ENCODE measurements around the gene ACKR4. TPM values are rescaled to one million over a fixed set of nuclear protein-coding genes. Genes with fewer than 3 reads are reported as not detected.
A peak's percentile ranks its signal among the peaks of the same experiment; 100 is the strongest.

The ACKR4 gene
- polyA plus RNA-seq, 1 of the 3 experiments (the other 2 are of a cell fraction), result 0.10 TPM

GRCh38 chr3:132569153-132569552 is 27.9 kb upstream of the ACKR4 start:
- ChIA-PET CTCF (interaction anchor here (1.4 to 1.5 kb wide), 2 partner anchors 14 to 16 kb away, joined by 3 read pairs; no protein-coding TSS in a partner anchor), POLR2A (no interaction called here)
- Histone ChIP-seq H3K4me2 (no peak overlapping the region), H3F3A (replicated peaks; ENCODE audit: insufficient read depth) (peaks cover 4% of the 10 kb centered on the region), H3K9me2 (no peaks in the 10 kb centered on the region), H2AFZ (ENCODE audit: low read depth) (no peak overlapping the region), H3K79me2 (ENCODE audit: insufficient read depth) (no peaks in the 10 kb centered on the region), H3K9ac (no peak overlapping the region), H3K4me1 (ENCODE audit: control insufficient read depth in 1 of 2, insufficient read depth in 2 of 2, low read depth in 1 of 2, low read length in 1 of 2) (peaks cover 0 to 3% of the 10 kb centered on the region in 2 experiments; a peak in 1 of 4 replicates), H3K9me3 (no peaks in the 10 kb centered on the region), H3K27me3 (ENCODE audit: insufficient read depth) (no peaks in the 10 kb centered on the region), H3K4me3 (ENCODE audit: low read depth in 2 of 2, low read length in 1 of 2) (no peak overlapping the region), H4K20me1 (ENCODE audit: insufficient read depth) (no peaks in the 10 kb centered on the region), H3K27ac (ENCODE audit: low read depth in 2 of 2, low read length in 1 of 2) (peak overlapping the region in 1 of 2 experiments; percentile 29; a peak in 1 of 4 replicates), H3K36me3 (replicated peaks in 1 of 2; ENCODE audit: control insufficient read depth in 1 of 2, insufficient read depth in 2 of 2, low read length in 1 of 2) (peaks cover 0 to 14% of the 10 kb centered on the region in 2 experiments)
- 66% methylated on average over 2 of the region's 2 CpGs for WGBS (ENCODE audit: low lambda C conversion rate)
- no peak for TF ChIP-seq GATA2 (CRISPR knock-in tag; IDR thresholded peaks at IDR 0.05)
- TF ChIP-seq, protein P1, sequence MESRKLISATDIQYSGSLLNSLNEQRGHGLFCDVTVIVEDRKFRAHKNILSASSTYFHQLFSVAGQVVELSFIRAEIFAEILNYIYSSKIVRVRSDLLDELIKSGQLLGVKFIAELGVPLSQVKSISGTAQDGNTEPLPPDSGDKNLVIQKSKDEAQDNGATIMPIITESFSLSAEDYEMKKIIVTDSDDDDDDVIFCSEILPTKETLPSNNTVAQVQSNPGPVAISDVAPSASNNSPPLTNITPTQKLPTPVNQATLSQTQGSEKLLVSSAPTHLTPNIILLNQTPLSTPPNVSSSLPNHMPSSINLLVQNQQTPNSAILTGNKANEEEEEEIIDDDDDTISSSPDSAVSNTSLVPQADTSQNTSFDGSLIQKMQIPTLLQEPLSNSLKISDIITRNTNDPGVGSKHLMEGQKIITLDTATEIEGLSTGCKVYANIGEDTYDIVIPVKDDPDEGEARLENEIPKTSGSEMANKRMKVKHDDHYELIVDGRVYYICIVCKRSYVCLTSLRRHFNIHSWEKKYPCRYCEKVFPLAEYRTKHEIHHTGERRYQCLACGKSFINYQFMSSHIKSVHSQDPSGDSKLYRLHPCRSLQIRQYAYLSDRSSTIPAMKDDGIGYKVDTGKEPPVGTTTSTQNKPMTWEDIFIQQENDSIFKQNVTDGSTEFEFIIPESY (IDR thresholded peaks at IDR 0.05; ENCODE audit: borderline replicate concordance, low read depth), result no peak
- no peak for TF ChIP-seq SMC3 (IDR thresholded peaks at IDR 0.05; ENCODE audit: low read depth, low read length)
- TF ChIP-seq JUND (IDR thresholded peaks at IDR 0.05), result no peak
- DNase-seq, result no peak

DNA sequence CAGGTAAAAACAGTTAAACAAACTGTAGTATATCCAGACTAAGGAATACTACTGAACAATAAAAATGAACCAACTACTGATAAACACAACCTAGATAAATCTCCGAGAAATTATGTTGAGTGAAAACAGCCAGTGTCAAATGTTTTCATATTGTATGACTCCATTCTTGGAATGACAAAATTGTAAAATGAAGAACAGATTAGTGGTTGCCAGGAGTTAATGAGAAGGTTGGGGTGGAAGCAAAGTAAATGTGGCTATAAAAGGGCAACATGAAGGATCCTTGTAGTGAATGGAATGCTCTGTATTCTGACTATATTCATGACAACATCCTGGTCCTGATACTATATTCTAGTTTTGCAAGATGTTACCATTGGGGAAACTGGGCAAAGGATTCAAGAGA is 27.5 kb upstream of the ACKR4 start:
- Histone ChIP-seq H3K9me2 (no peaks in the 10 kb centered on the region), H3K4me3 (ENCODE audit: low read depth in 2 of 2, low read length in 1 of 2) (no peak overlapping the region), H3K79me2 (ENCODE audit: insufficient read depth) (no peaks in the 10 kb centered on the region), H3K36me3 (replicated peaks in 1 of 2; ENCODE audit: control insufficient read depth in 1 of 2, insufficient read depth in 2 of 2, low read length in 1 of 2) (peaks cover 0 to 18% of the 10 kb centered on the region in 2 experiments), H4K20me1 (ENCODE audit: insufficient read depth) (no peaks in the 10 kb centered on the region), H3K9me3 (no peaks in the 10 kb centered on the region), H3F3A (replicated peaks; ENCODE audit: insufficient read depth) (peaks cover 4% of the 10 kb centered on the region), H3K27ac (ENCODE audit: low read depth in 2 of 2, low read length in 1 of 2) (peak overlapping the region in 1 of 2 experiments; percentile 29; a peak in 1 of 4 replicates), H3K4me1 (ENCODE audit: control insufficient read depth in 1 of 2, insufficient read depth in 2 of 2, low read depth in 1 of 2, low read length in 1 of 2) (peaks cover 0 to 4% of the 10 kb centered on the region in 2 experiments; a peak in 1 of 4 replicates), H3K27me3 (ENCODE audit: insufficient read depth) (no peaks in the 10 kb centered on the region), H3K4me2 (no peak overlapping the region), H3K9ac (no peak overlapping the region), H2AFZ (ENCODE audit: low read depth) (no peak overlapping the region)
- ChIA-PET CTCF (interaction anchor here (1.5 to 1.7 kb wide), 2 partner anchors 14 to 73 kb away, joined by 3 to 5 read pairs; no protein-coding TSS in a partner anchor), POLR2A (no interaction called here)
- 86% methylated on average over 1 of the region's 1 CpG for WGBS (ENCODE audit: low lambda C conversion rate)
- no peak for DNase-seq
- no peak for TF ChIP-seq TEAD4 (IDR thresholded peaks at IDR 0.05; ENCODE audit: borderline replicate concordance, insufficient read depth)
- no peak for TF ChIP-seq REST (IDR thresholded peaks at IDR 0.05; ENCODE audit: low read depth, low read length)
- no peak for TF ChIP-seq MEF2A (IDR thresholded peaks at IDR 0.05; ENCODE audit: borderline replicate concordance, low read depth)
- no peak for TF ChIP-seq CHD2 (IDR thresholded peaks at IDR 0.05; ENCODE audit: low read length, partially characterized antibody)
- no peak for TF ChIP-seq TAF1 (IDR thresholded peaks at IDR 0.05; ENCODE audit: borderline replicate concordance, low read depth, low read length)
- TF ChIP-seq NFIC (IDR thresholded peaks at IDR 0.05; ENCODE audit: borderline replicate concordance), result no peak
- TF ChIP-seq FOXJ3 (CRISPR knock-in tag; IDR thresholded peaks at IDR 0.05), result no peak
- no peak for TF ChIP-seq JUND (IDR thresholded peaks at IDR 0.05)
- TF ChIP-seq FOSL2 (IDR thresholded peaks at IDR 0.05; ENCODE audit: borderline replicate concordance, low read depth), result no peak
- TF ChIP-seq GATA2 (CRISPR knock-in tag; IDR thresholded peaks at IDR 0.05), result no peak
- TF ChIP-seq SMC3 (IDR thresholded peaks at IDR 0.05; ENCODE audit: low read depth, low read length), result no peak
- TF ChIP-seq YY1 (IDR thresholded peaks at IDR 0.05; ENCODE audit: low read depth), result no peak
- TF ChIP-seq, protein P2, sequence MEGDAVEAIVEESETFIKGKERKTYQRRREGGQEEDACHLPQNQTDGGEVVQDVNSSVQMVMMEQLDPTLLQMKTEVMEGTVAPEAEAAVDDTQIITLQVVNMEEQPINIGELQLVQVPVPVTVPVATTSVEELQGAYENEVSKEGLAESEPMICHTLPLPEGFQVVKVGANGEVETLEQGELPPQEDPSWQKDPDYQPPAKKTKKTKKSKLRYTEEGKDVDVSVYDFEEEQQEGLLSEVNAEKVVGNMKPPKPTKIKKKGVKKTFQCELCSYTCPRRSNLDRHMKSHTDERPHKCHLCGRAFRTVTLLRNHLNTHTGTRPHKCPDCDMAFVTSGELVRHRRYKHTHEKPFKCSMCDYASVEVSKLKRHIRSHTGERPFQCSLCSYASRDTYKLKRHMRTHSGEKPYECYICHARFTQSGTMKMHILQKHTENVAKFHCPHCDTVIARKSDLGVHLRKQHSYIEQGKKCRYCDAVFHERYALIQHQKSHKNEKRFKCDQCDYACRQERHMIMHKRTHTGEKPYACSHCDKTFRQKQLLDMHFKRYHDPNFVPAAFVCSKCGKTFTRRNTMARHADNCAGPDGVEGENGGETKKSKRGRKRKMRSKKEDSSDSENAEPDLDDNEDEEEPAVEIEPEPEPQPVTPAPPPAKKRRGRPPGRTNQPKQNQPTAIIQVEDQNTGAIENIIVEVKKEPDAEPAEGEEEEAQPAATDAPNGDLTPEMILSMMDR (IDR thresholded peaks at IDR 0.05), result no peak
- TF ChIP-seq, protein P3, sequence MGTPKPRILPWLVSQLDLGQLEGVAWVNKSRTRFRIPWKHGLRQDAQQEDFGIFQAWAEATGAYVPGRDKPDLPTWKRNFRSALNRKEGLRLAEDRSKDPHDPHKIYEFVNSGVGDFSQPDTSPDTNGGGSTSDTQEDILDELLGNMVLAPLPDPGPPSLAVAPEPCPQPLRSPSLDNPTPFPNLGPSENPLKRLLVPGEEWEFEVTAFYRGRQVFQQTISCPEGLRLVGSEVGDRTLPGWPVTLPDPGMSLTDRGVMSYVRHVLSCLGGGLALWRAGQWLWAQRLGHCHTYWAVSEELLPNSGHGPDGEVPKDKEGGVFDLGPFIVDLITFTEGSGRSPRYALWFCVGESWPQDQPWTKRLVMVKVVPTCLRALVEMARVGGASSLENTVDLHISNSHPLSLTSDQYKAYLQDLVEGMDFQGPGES (IDR thresholded peaks at IDR 0.05; ENCODE audit: low read depth, low read length), result no peak
- TF ChIP-seq, protein P4, sequence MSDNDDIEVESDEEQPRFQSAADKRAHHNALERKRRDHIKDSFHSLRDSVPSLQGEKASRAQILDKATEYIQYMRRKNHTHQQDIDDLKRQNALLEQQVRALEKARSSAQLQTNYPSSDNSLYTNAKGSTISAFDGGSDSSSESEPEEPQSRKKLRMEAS (IDR thresholded peaks at IDR 0.05; ENCODE audit: low read depth), result no peak
- TF ChIP-seq MXI1 (IDR thresholded peaks at IDR 0.05; ENCODE audit: low read depth, low read length), result no peak
